ENCODE data around the gene SAPCD2.

DNA sequence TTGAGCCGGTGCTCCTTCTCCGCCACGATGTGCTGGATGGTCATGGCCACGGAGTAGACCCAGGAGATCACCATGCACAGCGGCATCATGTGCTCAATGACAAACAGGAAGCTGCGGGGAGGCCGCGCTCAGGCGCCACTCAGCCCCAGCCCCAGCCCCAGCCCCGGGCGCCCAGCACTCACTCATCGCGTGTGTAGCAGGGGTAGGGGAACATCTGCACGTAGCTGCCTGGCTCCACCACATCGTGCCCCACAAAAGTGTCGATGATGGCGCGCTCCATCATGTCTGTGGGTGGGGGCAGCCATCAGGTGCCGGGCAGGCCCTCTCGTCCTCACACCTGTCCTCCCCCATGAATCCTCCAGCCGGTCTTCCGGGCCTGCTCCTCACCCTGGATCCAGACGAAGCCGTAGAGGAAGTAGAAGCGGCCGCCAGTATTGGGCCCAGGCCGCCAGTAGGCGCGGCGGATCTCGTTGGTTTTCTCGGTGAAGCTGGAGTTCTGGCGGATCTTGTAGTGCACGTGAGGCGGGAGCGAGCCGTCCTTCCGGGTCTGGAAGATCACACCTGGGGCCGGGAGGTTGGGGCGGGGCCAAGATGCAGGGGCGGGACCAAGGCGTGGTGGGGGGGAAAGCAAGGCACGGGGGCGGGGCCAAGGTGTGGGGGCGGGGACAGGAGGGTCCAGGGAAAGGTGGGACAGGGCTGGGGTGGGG, 52.4 kb downstream of the SAPCD2 start:
- TF ChIP-seq GATA3 (IDR thresholded peaks at IDR 0.05; ENCODE audit: low read depth, low read length): no peak
- TF ChIP-seq GATA2 (IDR thresholded peaks at IDR 0.05; ENCODE audit: low read depth, low read length): no peak
